ENCODE results near the gene SLC25A34.

Gene SLC25A34

DNA sequence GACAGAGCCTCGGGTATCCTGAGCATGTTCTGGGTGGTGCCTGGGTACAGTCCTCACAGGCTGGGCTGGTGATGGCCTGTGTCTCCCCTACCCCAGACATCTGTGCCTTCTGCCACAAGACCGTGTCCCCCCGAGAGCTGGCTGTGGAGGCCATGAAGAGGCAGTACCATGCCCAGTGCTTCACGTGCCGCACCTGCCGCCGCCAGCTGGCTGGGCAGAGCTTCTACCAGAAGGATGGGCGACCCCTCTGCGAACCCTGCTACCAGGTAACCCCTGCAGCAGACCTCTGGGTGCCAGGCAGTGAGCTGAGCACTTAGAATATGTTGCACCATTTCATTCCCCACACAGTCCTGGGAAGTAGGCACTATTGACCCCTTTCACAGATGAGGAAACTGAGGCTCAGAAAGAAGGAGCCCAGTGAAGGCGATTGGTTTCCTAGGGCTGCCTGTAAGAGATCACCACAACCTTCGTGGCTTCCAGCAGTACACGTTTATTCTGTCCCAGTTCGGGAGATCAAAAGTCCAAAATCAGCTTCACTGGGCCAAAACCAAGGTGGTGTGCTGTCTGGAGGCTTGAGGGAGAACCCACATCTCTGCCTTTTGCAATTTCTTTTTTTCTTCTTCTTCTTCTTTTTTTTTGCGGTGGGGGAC lies 34.4 kb downstream of the SLC25A34 start:
- no peak for DNase-seq (ENCODE audit: low read depth in 1 of 2, low spot score in 1 of 2)
- TF ChIP-seq SPI1 (IDR thresholded peaks at IDR 0.05; ENCODE audit: borderline replicate concordance, low read depth): no peak
- no peak for TF ChIP-seq GABPA (IDR thresholded peaks at IDR 0.05; ENCODE audit: low read depth)
- TF ChIP-seq CTCF (IDR thresholded peaks at IDR 0.05; ENCODE audit: insufficient read depth, low read length): no peak
- no peak for TF ChIP-seq REST (IDR thresholded peaks at IDR 0.05; ENCODE audit: insufficient replicate concordance, low read depth)
- TF ChIP-seq POLR2AphosphoS5 (IDR thresholded peaks at IDR 0.05; ENCODE audit: low read depth): no peak
- Histone ChIP-seq H3K27ac (replicated peaks) (no peak overlapping the region), H3K4me3 (replicated peaks; ENCODE audit: insufficient read depth, low read length) (no peak overlapping the region), H3K27me3 (ENCODE audit: insufficient read depth, poor library complexity, severe bottlenecking) (no peaks in the 10 kb centered on the region)

DNA sequence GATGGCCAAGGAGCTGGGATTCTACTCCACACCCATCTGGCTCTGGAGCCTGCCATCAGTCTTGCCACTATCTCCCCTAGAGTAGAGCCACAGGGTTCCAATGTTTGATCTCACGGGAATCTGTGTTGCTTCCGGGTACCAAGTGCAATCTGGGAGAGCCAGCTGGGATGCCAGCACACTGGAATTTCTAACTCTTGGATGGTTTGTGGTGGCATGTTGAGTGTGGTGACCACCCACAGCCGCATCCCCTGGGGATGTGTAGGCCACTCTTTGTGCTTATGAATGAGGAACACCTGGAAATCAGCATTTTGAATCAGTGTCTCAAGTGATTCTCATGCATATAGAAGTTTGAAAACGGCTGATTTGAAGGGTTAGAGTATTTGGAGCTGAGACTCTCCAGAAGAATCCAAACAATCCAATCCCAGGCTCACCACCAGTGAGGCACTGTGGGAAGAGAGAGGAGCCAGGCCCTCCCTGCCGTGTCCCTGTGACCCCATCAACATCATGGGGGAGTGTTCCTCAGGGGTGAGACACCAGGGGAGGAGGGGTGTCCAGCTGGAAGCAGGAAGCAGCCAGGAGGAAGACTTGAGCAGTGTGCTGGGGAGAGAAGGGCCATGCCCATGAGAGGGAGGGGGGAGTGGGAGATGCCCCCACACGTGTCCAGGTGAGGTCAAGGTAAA lies 35.9 kb downstream of the SLC25A34 start:
- no peak overlapping the region for H3K4me3 ChIP-seq (replicated peaks; ENCODE audit: insufficient read depth, low read length)
- TF ChIP-seq REST (IDR thresholded peaks at IDR 0.05; ENCODE audit: insufficient replicate concordance, low read depth): no peak
- TF ChIP-seq CTCF (IDR thresholded peaks at IDR 0.05; ENCODE audit: insufficient read depth, low read length): no peak
- TF ChIP-seq GABPA (IDR thresholded peaks at IDR 0.05; ENCODE audit: low read depth): no peak
- TF ChIP-seq SPI1 (IDR thresholded peaks at IDR 0.05; ENCODE audit: borderline replicate concordance, low read depth): no peak
- TF ChIP-seq POLR2AphosphoS5 (IDR thresholded peaks at IDR 0.05; ENCODE audit: low read depth): no peak
- no peak overlapping the region for H3K27ac ChIP-seq (replicated peaks)
- no peaks in the 10 kb centered on the region for H3K27me3 ChIP-seq (ENCODE audit: insufficient read depth, poor library complexity, severe bottlenecking)
- DNase-seq (ENCODE audit: low read depth in 1 of 2, low spot score in 1 of 2): no peak

GRCh38 chr1:15775706-15776105 lies 39.6 kb downstream of the SLC25A34 start:
- no peak for TF ChIP-seq POLR2AphosphoS5 (IDR thresholded peaks at IDR 0.05; ENCODE audit: low read depth)
- no peak for TF ChIP-seq REST (IDR thresholded peaks at IDR 0.05; ENCODE audit: insufficient replicate concordance, low read depth)
- no peak for TF ChIP-seq CTCF (IDR thresholded peaks at IDR 0.05; ENCODE audit: insufficient read depth, low read length)
- TF ChIP-seq GABPA (IDR thresholded peaks at IDR 0.05; ENCODE audit: low read depth): no peak
- TF ChIP-seq SPI1 (IDR thresholded peaks at IDR 0.05; ENCODE audit: borderline replicate concordance, low read depth): no peak
- DNase-seq (ENCODE audit: low read depth in 1 of 2, low spot score in 1 of 2): no peak
- H3K27ac ChIP-seq (replicated peaks): no peak overlapping the region
- H3K27me3 ChIP-seq (ENCODE audit: insufficient read depth, poor library complexity, severe bottlenecking): peaks cover 3% of the 10 kb centered on the region
- no peak overlapping the region for H3K4me3 ChIP-seq (replicated peaks; ENCODE audit: insufficient read depth, low read length)

Data from HL-60 (cell line).